Medulla oblongata (tissue), 1 donor: ENCODE results near the gene MEGF10.
"Not testable (repeated sequence)": the region's sequence is repeated elsewhere in the genome, so short reads cannot be mapped to it uniquely, and the experiment has no call there.

ENCODE experiments used
- DNase-seq: peaks from one replicate; pipeline ENCODE4 v3.0.0-alpha.2; 2015; ENCODE audit errors: extremely low spot score

The MEGF10 gene

GRCh38 chr5:127297348-127298035 is 6.9 kb downstream of the MEGF10 start:
- DNase-seq, result peak; percentile 31

DNA sequence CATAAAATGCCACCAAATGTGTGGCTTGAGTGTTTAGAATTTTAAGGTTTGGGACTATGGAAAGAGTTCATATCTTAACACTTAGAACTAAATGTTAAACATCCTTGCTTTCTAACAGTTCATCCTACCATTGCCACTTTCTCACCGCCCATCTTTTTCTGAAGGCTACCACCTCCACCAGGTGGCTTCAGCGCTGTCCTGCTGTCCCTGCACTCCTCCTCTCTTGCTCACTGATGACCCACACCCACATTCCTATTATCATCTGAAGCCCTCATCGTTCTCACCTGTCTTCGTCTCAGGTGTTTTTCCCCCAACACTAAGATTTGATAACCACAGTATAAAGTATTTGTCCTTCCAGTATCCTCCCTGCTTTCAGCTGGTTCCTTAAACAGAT is 7.4 kb downstream of the MEGF10 start:
- peak; percentile 19 for DNase-seq

GRCh38 chr5:127298656-127299055 is 8.1 kb downstream of the MEGF10 start:
- peak; percentile 96 for DNase-seq

DNA sequence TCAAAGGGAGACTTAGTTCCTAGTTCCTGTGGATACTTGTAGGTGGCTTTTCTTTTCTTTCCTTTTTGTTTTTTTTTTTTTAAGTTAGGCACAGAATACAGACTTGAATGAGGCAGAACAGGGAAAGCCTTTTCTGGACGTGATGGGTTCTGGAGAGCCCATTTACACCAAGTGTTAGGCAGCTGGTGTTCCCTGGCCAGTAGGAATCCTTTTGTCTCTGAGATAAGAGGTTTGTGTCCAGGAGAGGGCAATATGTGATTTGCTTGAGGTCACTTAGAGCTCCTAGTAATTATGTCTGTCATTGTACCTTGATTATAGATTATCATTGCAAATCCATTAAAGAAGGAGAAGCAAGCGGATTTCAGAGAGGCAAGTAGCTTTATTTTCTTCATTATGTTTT is 9.1 kb downstream of the MEGF10 start:
- peak; percentile 80 for DNase-seq

- DNase-seq, result no peak
Measured at GRCh38 chr5:127302509-127302908, 11.9 kb downstream of the MEGF10 start.

DNA sequence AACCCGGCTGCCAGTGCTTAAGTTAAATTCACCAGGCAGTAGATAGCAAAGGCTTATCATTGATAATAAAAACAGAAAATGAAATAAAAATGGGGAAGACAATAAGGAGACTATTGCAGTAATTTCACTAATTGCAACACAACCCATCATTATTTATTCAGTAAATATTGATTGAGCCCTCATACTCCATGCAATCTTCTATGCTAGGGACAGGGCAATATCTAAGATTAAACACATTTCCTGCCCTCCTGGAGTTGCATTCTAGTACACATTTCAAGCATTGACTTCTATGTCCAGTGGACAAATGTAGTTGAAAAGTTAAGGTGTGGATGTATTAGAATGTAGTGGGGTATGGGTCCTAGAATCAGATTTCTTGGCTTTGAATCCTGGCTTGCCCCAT is 12.8 kb downstream of the MEGF10 start:
- DNase-seq, result no peak

DNA sequence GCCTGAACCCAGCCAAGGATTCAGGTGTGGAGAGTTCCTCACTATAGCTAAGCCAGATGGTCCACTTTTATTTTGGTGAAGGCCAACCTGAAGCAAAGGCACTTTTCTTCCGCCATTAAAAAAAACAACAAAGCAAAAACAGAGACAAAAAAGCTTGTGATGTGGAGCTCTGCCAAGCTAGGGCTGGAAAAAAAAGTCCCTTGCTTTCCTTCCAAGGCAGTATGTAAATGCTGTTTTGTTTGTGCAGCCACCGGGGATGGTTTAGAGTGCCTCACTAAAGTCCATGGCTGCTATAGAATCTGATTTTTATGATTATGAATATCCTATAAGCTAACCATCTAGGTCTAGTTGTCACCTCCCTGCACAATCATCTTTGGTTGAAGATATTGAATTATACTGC is 14.9 kb downstream of the MEGF10 start:
- peak; percentile 89 for DNase-seq

DNA sequence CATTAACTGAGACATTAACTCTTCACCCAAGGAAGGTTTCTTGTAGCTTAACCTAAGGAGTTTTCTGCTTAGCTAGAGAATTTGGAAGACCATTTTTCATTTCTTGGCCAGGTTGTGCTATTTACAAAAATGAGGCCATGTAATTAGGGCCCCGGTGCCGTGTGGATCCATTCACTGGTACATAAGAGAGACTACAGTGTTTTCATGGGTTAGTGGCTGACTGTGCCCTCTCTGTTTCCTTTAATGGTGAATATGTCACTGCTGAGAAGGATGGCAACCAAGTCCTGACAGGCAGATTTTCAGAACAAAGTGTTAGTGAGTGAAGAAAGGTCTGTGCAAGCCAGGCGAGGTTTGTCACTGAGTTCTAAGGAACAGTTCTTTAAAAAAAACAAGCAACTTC is 15.4 kb downstream of the MEGF10 start:
- no peak for DNase-seq

DNA sequence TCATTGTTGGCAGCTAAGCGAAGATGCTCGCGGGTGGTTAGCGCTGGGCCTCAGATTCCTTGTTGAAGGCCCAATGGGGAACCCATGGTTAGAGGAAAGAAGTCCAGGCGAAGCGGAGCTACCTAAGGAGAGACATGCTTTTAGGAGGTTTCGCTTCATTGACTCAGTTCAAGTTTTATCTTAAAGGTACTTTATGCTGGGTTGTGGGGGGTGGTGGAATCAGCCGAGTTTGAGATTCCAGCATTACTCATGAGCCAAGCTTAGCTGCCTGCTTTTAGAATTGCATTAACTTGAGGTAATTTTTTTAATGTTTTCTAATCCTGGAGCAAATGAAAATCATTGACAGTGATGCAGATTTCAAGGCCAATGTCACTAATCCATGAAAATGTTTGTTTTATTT is 16.1 kb downstream of the MEGF10 start:
- DNase-seq, result no peak

DNA sequence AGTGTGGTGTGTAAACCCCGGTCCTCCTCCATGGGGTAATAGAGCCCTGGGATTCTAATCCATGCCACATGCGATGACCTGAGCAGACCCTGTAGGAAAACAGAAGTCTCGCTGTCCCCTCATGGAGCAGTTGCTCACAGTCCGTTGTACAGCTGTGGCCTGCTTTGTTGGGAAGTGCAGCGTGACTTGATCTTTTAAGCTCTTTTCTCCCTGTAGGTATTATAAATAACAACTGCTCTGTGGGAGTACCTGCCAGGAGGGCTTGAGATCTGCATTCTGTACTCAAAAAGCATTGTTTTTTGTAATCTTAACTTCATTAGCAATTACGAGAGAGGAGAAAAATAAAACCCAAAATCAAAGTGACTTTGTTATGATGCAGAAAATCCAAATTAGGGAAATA is 17.3 kb downstream of the MEGF10 start:
- no peak for DNase-seq

- not testable (repeated sequence) for DNase-seq
Measured at GRCh38 chr5:127308325-127308724, 17.7 kb downstream of the MEGF10 start.

DNA sequence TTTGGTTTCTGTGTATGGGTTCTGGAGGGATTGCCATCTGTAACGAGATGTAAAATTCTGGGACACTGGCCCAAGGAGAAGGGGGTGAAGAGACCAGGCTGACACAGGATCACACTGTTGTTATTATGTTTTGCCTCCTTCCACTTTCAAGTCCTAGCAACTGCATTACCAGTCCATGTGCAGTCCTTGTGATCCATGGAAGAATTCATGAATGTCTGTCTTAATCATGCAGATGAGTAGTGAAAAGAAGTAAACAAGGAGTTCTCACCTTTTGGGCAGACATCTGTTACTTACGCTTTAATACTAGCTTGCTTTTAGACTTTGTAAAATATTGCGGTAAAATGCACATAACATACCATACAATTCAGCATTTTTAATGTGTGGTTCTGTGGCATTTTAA is 18.3 kb downstream of the MEGF10 start:
- DNase-seq, result no peak

DNA sequence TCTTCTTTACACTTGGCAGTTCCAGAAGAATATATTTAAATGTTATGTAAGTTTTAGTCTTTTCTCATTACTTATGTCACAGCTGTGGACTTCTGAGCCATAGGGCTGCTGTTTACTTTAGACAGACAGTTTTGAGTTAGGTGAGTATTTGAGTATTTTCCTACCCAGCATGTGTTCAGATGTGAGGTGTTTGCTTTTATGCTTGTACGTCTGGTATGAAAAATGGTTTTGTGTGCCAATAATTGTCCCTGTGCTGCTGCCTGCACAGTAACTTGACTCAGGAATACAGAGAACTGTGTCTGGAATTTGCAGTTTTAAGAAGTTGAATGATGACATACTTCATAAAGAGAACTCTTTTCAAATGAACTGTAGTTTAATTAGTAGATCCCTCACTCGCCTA is 20.8 kb downstream of the MEGF10 start:
- no peak for DNase-seq

- no peak for DNase-seq
Measured at GRCh38 chr5:127311781-127312525, 21.4 kb downstream of the MEGF10 start.

DNA sequence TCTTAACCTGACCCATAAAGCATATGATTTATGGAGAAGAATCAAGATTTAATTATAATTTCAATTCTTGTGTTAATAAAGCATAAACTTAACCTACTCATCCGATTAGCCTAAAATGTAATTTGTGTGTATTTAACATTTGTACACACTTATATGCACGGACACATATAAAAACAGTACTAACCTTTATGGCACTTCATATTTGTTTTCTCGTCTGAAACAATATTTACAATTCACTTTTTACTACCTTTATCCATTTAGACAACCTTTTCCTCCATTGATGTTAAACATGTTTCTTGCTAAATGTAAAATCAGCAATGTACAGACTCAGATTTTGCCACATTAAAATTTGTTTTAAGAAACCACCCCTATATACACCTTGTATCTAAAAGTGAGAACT is 22.8 kb downstream of the MEGF10 start:
- DNase-seq, result no peak

DNA sequence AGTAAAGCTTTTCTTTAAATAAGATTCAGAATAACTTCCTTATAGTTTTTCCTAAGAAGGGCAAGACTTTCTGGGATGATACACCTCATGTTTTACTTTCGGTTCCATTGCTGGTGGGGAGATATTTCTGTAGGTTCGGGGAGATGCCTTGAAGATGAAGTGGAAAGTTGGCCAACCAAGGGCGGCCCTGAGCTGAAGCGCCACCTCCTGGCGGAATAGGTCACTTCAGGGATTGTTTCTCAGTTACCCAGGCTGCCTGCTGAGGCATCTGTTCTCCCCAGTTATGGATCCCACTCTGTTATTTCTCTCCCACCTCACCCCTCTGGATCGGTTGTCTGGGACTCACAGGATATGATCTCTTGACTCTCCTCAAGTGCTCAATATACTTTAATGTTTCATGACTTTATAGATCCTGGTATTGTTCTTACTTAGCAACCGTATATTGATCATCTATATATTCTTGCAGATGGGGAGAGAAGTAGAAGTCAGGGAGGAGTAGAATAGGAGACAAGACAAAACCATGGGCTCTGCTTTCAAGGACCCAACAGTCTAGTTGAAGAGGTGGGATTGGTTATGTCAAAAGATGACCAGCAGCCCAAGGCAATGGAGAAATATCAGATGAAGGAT is 23.4 kb downstream of the MEGF10 start:
- no peak for DNase-seq

GRCh38 chr5:127316011-127316410 is 25.4 kb downstream of the MEGF10 start:
- DNase-seq, result no peak

- not testable (repeated sequence) for DNase-seq
Measured at GRCh38 chr5:127317385-127317784, 26.8 kb downstream of the MEGF10 start.

DNA sequence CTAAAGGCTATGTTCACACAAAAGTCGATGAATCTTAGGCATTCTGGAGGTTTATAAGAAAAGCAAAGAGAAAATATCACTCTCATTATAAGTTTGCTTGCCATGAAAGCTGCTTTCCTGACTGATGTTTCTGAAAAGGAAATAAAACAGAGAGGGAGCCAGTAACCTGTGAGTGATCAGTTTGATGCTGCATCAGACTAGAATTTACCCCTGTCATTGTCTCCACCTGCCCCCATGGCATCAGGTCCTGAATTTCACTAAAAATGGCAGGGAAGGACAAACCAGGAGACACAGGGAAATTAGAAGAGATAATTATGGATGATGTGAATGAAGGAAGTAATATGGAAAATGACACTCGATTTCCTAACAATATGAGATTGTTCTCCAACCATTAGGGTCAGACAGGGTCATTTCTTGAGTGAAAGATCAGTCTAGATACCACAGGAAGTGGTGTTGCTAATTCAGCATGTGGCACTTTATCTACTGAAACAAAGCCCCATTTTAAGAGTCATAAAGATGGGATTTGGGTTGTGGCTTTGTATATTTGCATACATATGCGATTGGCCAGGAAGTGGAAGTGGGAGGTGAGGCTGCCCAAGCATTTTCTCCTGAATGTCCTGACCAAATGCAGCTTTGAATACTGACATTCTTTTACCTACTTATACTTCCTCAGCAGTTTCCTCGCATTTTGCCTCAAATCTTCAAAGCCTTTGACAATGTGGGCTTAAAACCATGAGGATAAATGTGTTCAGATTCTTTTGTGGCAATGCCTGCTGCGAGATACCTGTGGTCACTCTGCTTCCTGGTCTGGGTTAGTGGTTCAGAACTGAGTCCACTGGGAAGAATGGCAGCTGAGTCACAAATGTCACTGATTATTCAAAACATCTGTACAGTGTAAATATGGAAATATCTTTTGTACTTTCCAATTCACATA is 29.7 kb downstream of the MEGF10 start:
- no peak for DNase-seq

- no peak for DNase-seq
Measured at GRCh38 chr5:127321465-127321864, 30.9 kb downstream of the MEGF10 start.

- DNase-seq, result no peak
Measured at GRCh38 chr5:127322403-127322802, 31.8 kb downstream of the MEGF10 start.

DNA sequence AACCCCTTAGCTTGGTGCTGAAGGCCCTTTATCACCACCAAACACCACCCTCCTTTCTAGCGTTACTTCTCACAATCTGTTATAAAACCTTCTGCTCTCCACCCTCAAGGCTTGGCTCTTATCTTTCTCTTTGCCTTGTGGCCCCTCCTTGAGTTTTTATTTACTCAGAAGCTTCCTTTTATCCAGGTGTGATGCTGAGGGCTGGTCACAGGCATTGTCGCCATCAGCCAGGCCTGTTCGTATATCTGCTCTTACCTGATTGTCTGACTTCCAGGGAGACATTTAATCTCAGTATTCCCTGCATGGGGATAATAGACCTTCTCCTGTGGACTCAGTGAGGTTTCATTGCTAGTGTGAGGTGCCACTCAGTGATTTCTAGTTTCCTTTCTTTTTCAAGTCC is 34.2 kb downstream of the MEGF10 start:
- DNase-seq, result no peak
